ENCODE data around the gene CYTH1. TPM values are rescaled to one million over a fixed set of nuclear protein-coding genes. Genes with fewer than 3 reads are reported as not detected.

Gene CYTH1
- polyA plus RNA-seq, 1 of the 3 experiments (the other 2 are of a cell fraction): 23.8 TPM

- POLR2A ChIA-PET: no interaction called here
- H3K4me3 ChIP-seq (ENCODE audit: low read depth in 2 of 2, low read length in 1 of 2): no peak overlapping the region
- H3K27ac ChIP-seq (ENCODE audit: low read depth in 2 of 2, low read length in 1 of 2): no peak overlapping the region
- no peaks in the 10 kb centered on the region for H3K79me2 ChIP-seq (ENCODE audit: insufficient read depth)
- H3K27me3 ChIP-seq (ENCODE audit: insufficient read depth): no peaks in the 10 kb centered on the region; the same call in 1 of the 2 replicates
- H2AFZ ChIP-seq (ENCODE audit: low read depth): no peak overlapping the region
- no peak overlapping the region for H3K4me2 ChIP-seq
- no peak for DNase-seq
- CTCF ChIA-PET: no interaction called here
- H3K9ac ChIP-seq: no peak overlapping the region
- no peaks in the 10 kb centered on the region for H3K9me2 ChIP-seq
- H3K36me3 ChIP-seq (replicated peaks in 1 of 2; ENCODE audit: control insufficient read depth in 1 of 2, insufficient read depth in 2 of 2, low read length in 1 of 2): no peaks in the 10 kb centered on the region
- H3K9me3 ChIP-seq: no peaks in the 10 kb centered on the region
- TF ChIP-seq USF2 (IDR thresholded peaks at IDR 0.05; ENCODE audit: borderline replicate concordance, low read depth, low read length) (no peak), TAF1 (IDR thresholded peaks at IDR 0.05; ENCODE audit: borderline replicate concordance, low read depth, low read length) (no peak), CHD2 (IDR thresholded peaks at IDR 0.05; ENCODE audit: low read length, partially characterized antibody) (no peak), MEF2A (IDR thresholded peaks at IDR 0.05; ENCODE audit: borderline replicate concordance, low read depth) (no peak), SMC3 (IDR thresholded peaks at IDR 0.05; ENCODE audit: low read depth, low read length) (no peak), ZBTB33 (IDR thresholded peaks at IDR 0.05; ENCODE audit: borderline replicate concordance, low read depth) (no peak), FOXJ3 (CRISPR knock-in tag; IDR thresholded peaks at IDR 0.05) (no peak), FOSL2 (IDR thresholded peaks at IDR 0.05; ENCODE audit: borderline replicate concordance, low read depth) (no peak), GATA2 (CRISPR knock-in tag; IDR thresholded peaks at IDR 0.05) (no peak), RFX5 (IDR thresholded peaks at IDR 0.05; ENCODE audit: low read length) (no peak), RCOR1 (IDR thresholded peaks at IDR 0.05; ENCODE audit: low read length) (no peak), YY1 (IDR thresholded peaks at IDR 0.05; ENCODE audit: low read depth) (no peak), MAX (IDR thresholded peaks at IDR 0.05; ENCODE audit: low read depth) (no peak), EZH2phosphoT487 (IDR thresholded peaks at IDR 0.05; ENCODE audit: borderline replicate concordance, low read depth) (no peak), NRF1 (IDR thresholded peaks at IDR 0.05; ENCODE audit: low read depth, low read length) (no peak), TEAD4 (IDR thresholded peaks at IDR 0.05; ENCODE audit: borderline replicate concordance, insufficient read depth) (no peak), MXI1 (IDR thresholded peaks at IDR 0.05; ENCODE audit: low read depth, low read length) (no peak), SIN3A (IDR thresholded peaks at IDR 0.05; ENCODE audit: borderline replicate concordance, low read depth, low read length) (no peak)
- H3K4me1 ChIP-seq (ENCODE audit: control insufficient read depth in 1 of 2, insufficient read depth in 2 of 2, low read depth in 1 of 2, low read length in 1 of 2): no peaks in the 10 kb centered on the region; a peak in 1 of 4 replicates
- 86% methylated on average over 8 of the region's 8 CpGs for WGBS (ENCODE audit: low lambda C conversion rate)
- no peaks in the 10 kb centered on the region for H3F3A ChIP-seq (replicated peaks; ENCODE audit: insufficient read depth)
- no peaks in the 10 kb centered on the region for H4K20me1 ChIP-seq (ENCODE audit: insufficient read depth)
Observed at GRCh38 chr17:78644224-78644623, 137.8 kb downstream of the CYTH1 start.
